Endodermal cell (in vitro differentiated cells): ENCODE data around the gene ARFGAP1. TPM values are rescaled to one million over a fixed set of nuclear protein-coding genes. Genes with fewer than 3 reads are reported as not detected.

ENCODE experiments used
- DNase-seq: peaks from one replicate; pipeline ENCODE4 v3.0.0-alpha.2; 2017
- H3K27ac ChIP-seq: 2 replicates; pipeline ENCODE4 v1.5.1; 2013; ENCODE audit warnings: mild to moderate bottlenecking, low read depth, low read length, moderate library complexity
- H3K27me3 ChIP-seq: 2 replicates; pipeline ENCODE4 v1.6.1; 2013; ENCODE audit warnings: mild to moderate bottlenecking, low read length, moderate library complexity; ENCODE audit not compliant: insufficient read depth, control insufficient read depth, poor library complexity, severe bottlenecking
- H3K36me3 ChIP-seq: 2 replicates; pipeline ENCODE4 v1.7.0; 2013; ENCODE audit warnings: mild to moderate bottlenecking, low read length, moderate library complexity; ENCODE audit not compliant: control insufficient read depth, insufficient read depth
- H3K4me1 ChIP-seq: one replicate; pipeline ENCODE4 v1.7.0; 2013; ENCODE audit warnings: low read length; ENCODE audit not compliant: control insufficient read depth, insufficient read depth
- H3K4me3 ChIP-seq: 2 replicates; pipeline ENCODE4 v1.5.1; 2013; ENCODE audit warnings: mild to moderate bottlenecking, low read length, moderate library complexity
- H3K9ac ChIP-seq: 2 replicates; pipeline ENCODE4 v1.6.1; 2013; ENCODE audit warnings: mild to moderate bottlenecking, low read length, moderate library complexity; ENCODE audit not compliant: poor library complexity, severe bottlenecking; ENCODE audit errors: extremely low read depth
- H3K9me3 ChIP-seq: 2 replicates; pipeline ENCODE4 v1.6.1; 2013; ENCODE audit warnings: mild to moderate bottlenecking, low read length, moderate library complexity; ENCODE audit not compliant: control insufficient read depth
- H3K27ac Mint-ChIP-seq: 2 replicates; pipeline ENCODE4 v1.8.0; 2020; ENCODE audit warnings: mixed read lengths
- H3K27me3 Mint-ChIP-seq: 2 replicates; pipeline ENCODE4 v1.8.0; 2021; ENCODE audit warnings: mild to moderate bottlenecking, mixed read lengths; ENCODE audit not compliant: insufficient read depth
- H3K36me3 Mint-ChIP-seq: 2 replicates; pipeline ENCODE4 v1.8.0; 2020; ENCODE audit warnings: low read depth, mixed read lengths
- H3K4me1 Mint-ChIP-seq: 2 replicates; pipeline ENCODE4 v1.8.0; 2020; ENCODE audit warnings: mixed read lengths
- H3K4me3 Mint-ChIP-seq: 2 replicates; pipeline ENCODE4 v1.8.0; 2020; ENCODE audit warnings: mild to moderate bottlenecking, moderate library complexity, mixed read lengths
- H3K9me3 Mint-ChIP-seq: 2 replicates; pipeline ENCODE4 v1.8.0; 2020; ENCODE audit warnings: mild to moderate bottlenecking, mixed read lengths
- CTCF ChIP-seq: fragments of 200-600 bp; sonication (generic); conservative IDR thresholded peaks from 2 replicates; pipeline ENCODE4 v1.5.0; 2021; ENCODE audit warnings: antibody characterized with exemption, mild to moderate bottlenecking
- WGBS, 2 experiments: methylation state at CpG; one replicate each; pipeline versions ENCODE4 v1.1.5 to v1.1.7; 2013; ENCODE audit warnings: missing lambda C conversion rate in 2 of 2, mixed read lengths in 1 of 2; ENCODE audit not compliant: insufficient coverage in 1 of 2, insufficient read length in 1 of 2; 5-methylcytosine and 5-hydroxymethylcytosine counted together
- microRNA-seq: library from miRNA; unstranded; fragments of <30 nt; microRNA quantifications from one replicate; pipeline ENCODE4 v1.2.0, GENCODE V29; 2020; ENCODE audit warnings: borderline microRNAs expressed
- total RNA-seq, 2 donors: library from RNA; stranded (reverse); fragmentation: NEBNext Ultra II Directional in 1 of 2; extraction: Animal tissue kit (Norgen Biotek cat#: 25700) in 1 of 2; gene quantifications; 2 replicates in 1 of 2; 3 replicates in 1 of 2; pipeline ENCODE4 v1.2.1, GENCODE V29; 2021

Gene ARFGAP1
- total RNA-seq, 2 donors from 2014 or later: 159 to 208 TPM

DNA sequence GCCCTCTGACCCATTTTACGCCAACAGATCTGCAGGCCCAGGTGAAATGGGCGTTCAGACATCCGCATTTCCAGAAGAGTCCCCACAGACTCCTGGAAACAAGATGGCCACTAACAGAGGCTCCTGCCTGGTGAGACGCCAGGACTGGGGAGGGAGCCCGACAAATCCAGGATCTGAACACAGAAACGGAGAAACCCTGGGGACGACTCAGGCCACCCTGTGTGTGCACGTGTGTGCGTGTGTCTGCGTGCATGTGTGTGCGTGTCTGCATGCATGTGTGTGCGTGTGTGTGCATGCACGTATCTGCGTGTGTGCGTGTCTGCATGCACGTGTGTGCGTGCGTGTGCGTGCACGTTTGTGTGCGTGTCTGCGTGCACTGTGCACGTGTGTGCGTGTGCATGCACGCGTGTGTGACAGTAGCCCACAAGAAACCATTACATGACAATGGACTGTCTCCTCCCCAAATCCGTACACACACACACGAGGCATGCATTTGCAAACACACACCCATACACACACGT lies 63.7 kb downstream of the ARFGAP1 start:
- no peak for TF ChIP-seq CTCF
- peaks cover 11% of the 10 kb centered on the region for H3K9me3 Mint-ChIP-seq
- Histone ChIP-seq H3K4me1 (no peaks in the 10 kb centered on the region), H3K27ac (no peak overlapping the region), H3K9me3 (no peaks in the 10 kb centered on the region), H3K27me3 (peaks cover 21% of the 10 kb centered on the region), H3K36me3 (no peaks in the 10 kb centered on the region), H3K4me3 (no peak overlapping the region), H3K9ac (no peak overlapping the region)
- WGBS, 2 experiments: 91 to 96% methylated on average over 28 to 29 of the region's 29 CpGs
- H3K27me3 Mint-ChIP-seq: peaks cover 2% of the 10 kb centered on the region
- H3K36me3 Mint-ChIP-seq: no peaks in the 10 kb centered on the region
- no peaks in the 10 kb centered on the region for H3K4me1 Mint-ChIP-seq
- H3K27ac Mint-ChIP-seq: no peak overlapping the region
- no peak overlapping the region for H3K4me3 Mint-ChIP-seq
- no peak for DNase-seq

DNA sequence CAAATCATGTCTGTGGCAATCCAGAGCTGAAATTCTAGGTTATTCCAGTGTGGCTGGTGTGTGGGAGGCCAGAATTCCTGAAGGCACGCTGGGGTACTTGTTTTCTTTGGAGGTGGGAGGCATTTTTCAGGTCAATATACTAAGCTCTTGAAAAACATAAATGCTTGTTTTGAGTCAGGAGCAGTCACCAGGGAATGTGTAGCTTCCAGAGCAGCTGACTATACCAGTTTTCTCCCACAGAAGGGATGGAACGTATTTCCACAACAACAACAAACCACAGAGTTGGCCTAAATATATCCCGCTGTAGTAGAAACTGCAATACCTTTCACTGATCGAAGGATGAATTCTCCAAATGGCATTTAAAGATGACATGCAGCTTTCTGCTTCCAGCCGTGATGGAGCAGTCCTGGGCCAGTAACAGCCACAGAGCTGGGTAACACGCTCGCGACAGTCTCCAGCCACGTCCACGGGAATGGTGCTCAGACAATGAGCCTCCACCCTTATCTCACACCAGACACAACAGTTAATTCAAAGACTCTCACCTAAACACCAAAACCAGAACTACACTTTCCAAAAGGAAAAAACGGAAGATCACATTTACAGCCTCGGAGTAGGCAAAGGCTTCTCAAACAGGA lies 65.3 kb downstream of the ARFGAP1 start:
- Mint-ChIP-seq H3K4me3 (no peak overlapping the region), H3K27ac (no peak overlapping the region)

More for the DNA sequence above, 65.3 kb downstream of the ARFGAP1 start:
- TF ChIP-seq CTCF: no peak
- Mint-ChIP-seq H3K9me3 (peaks cover 4% of the 10 kb centered on the region), H3K4me1 (no peaks in the 10 kb centered on the region), H3K36me3 (no peaks in the 10 kb centered on the region), H3K27me3 (peaks cover 2% of the 10 kb centered on the region)
- DNase-seq: no peak
- no peak overlapping the region for H3K9ac ChIP-seq
- H3K36me3 ChIP-seq: no peaks in the 10 kb centered on the region
- 90 to 93% methylated on average over 7 to 12 of the region's 12 CpGs for WGBS, 2 experiments
- no peak overlapping the region for H3K27ac ChIP-seq
- no peak overlapping the region for H3K4me3 ChIP-seq
- peaks cover 21% of the 10 kb centered on the region for H3K27me3 ChIP-seq
- H3K9me3 ChIP-seq: no peaks in the 10 kb centered on the region
- no peaks in the 10 kb centered on the region for H3K4me1 ChIP-seq

Small RNA genes within 50 kb of the gene (microRNA-seq; reads per million reads assigned to microRNA genes)
- not detected for gene MIR3196
- not detected for gene MIR4326

Other genes starting within 250 kb of the ARFGAP1 start
- gene YTHDF1, start 56.7 kb upstream of the ARFGAP1 start, total RNA-seq: 10 to 100 TPM; 64.9 to 73.2 TPM
- not detected for gene BIRC7, start 36.9 kb upstream of the ARFGAP1 start, total RNA-seq
- gene NKAIN4, start 18.4 kb upstream of the ARFGAP1 start, total RNA-seq: 1 to 10 TPM in 1 of 2 donors, under 1 TPM in 1; 0.24 to 1.7 TPM
- under 1 TPM in 1 of 2 donors, not detected in 1; 0.44 TPM for gene COL20A1, start 20.4 kb downstream of the ARFGAP1 start, total RNA-seq
- gene CHRNA4, start 88.5 kb downstream of the ARFGAP1 start, total RNA-seq: under 1 TPM in 1 of 2 donors, not detected in 1; 0.46 TPM
- gene KCNQ2, start 199.8 kb downstream of the ARFGAP1 start, total RNA-seq: 10 to 100 TPM; 36.4 to 62.8 TPM
- gene EEF1A2, start 226.3 kb downstream of the ARFGAP1 start, total RNA-seq: 10 to 100 TPM; 12.1 to 22.6 TPM
- 100 to 1,000 TPM; 247 to 296 TPM for gene PPDPF, start 248.0 kb downstream of the ARFGAP1 start, total RNA-seq